Breast epithelium (tissue), 3 donors: ENCODE measurements around the gene TRPM2.

Experiments
- POLR2A ChIP-seq: fragments of 450-650 bp; IDR thresholded peaks from one replicate; pipeline ENCODE4 v1.6.1; 2016; ENCODE audit warnings: antibody characterized with exemption, mild to moderate bottlenecking, moderate library complexity
- POLR2AphosphoS5 ChIP-seq, 3 donors: sonication (generic); formaldehyde crosslinking; IDR thresholded peaks; one replicate each; pipeline ENCODE4 v1.6.1; 2017; ENCODE audit warnings: antibody characterized with exemption in 3 of 3
- TF ChIP-seq, protein P1 (sequence below), 3 donors: fragments of 450-650 bp; IDR thresholded peaks; one replicate each; pipeline ENCODE4 v1.5.1; 2016 to 2017; ENCODE audit warnings: antibody characterized with exemption in 3 of 3, mild to moderate bottlenecking in 3 of 3, moderate library complexity in 3 of 3

DNA sequence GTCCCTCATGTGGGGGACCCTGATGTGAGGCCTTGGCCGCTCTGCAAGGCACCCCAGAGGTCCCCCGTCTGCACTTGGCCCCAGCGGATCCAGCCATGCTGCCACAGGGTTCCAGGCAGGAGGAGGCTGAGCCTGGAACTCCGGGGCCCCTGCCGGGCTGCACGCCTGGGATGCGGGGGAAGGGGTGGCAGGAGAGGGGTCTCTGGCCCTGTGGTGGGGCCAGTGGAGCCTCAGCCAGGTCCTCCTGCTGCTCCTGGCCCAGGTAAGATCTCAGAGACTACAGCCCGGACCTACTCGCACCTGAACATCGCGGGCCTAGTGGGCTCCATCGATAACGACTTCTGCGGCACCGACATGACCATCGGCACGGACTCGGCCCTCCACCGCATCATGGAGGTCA, 40.7 kb upstream of the TRPM2 start:
- TF ChIP-seq, protein P1, sequence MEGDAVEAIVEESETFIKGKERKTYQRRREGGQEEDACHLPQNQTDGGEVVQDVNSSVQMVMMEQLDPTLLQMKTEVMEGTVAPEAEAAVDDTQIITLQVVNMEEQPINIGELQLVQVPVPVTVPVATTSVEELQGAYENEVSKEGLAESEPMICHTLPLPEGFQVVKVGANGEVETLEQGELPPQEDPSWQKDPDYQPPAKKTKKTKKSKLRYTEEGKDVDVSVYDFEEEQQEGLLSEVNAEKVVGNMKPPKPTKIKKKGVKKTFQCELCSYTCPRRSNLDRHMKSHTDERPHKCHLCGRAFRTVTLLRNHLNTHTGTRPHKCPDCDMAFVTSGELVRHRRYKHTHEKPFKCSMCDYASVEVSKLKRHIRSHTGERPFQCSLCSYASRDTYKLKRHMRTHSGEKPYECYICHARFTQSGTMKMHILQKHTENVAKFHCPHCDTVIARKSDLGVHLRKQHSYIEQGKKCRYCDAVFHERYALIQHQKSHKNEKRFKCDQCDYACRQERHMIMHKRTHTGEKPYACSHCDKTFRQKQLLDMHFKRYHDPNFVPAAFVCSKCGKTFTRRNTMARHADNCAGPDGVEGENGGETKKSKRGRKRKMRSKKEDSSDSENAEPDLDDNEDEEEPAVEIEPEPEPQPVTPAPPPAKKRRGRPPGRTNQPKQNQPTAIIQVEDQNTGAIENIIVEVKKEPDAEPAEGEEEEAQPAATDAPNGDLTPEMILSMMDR (IDR thresholded peaks at IDR 0.05): no peak
- no peak for TF ChIP-seq POLR2AphosphoS5 (IDR thresholded peaks at IDR 0.05)
- no peak for TF ChIP-seq POLR2A
